ENCODE data around the gene RNASE7.
"Not testable (repeated sequence)": the region's sequence is repeated elsewhere in the genome, so short reads cannot be mapped to it uniquely, and the experiment has no call there.

Gene RNASE7

GRCh38 chr14:21032326-21033132 is 9.6 kb upstream of the RNASE7 start:
- no peaks in the 10 kb centered on the region for H3K36me3 ChIP-seq (ENCODE audit: control insufficient read depth in 1 of 2, insufficient read depth in 2 of 2, low read length in 2 of 2)
- no peaks in the 10 kb centered on the region for H3K9me3 ChIP-seq (ENCODE audit: control insufficient read depth in 1 of 2, low read length in 2 of 2)
- no peaks in the 10 kb centered on the region for H3K4me1 ChIP-seq (ENCODE audit: control insufficient read depth in 1 of 2, insufficient read depth in 2 of 2, low read length in 2 of 2)
- no peak overlapping the region for H3K4me3 ChIP-seq (ENCODE audit: low read depth in 1 of 2, low read length in 2 of 2)
- no peak overlapping the region for H3K9ac ChIP-seq (ENCODE audit: low read depth in 1 of 2, low read length in 2 of 2)
- no peaks in the 10 kb centered on the region for H3K27me3 ChIP-seq (ENCODE audit: control insufficient read depth in 1 of 2, insufficient read depth in 2 of 2, low read length in 2 of 2)
- H3K27ac ChIP-seq (ENCODE audit: low read depth, low read length): no peak overlapping the region

DNA sequence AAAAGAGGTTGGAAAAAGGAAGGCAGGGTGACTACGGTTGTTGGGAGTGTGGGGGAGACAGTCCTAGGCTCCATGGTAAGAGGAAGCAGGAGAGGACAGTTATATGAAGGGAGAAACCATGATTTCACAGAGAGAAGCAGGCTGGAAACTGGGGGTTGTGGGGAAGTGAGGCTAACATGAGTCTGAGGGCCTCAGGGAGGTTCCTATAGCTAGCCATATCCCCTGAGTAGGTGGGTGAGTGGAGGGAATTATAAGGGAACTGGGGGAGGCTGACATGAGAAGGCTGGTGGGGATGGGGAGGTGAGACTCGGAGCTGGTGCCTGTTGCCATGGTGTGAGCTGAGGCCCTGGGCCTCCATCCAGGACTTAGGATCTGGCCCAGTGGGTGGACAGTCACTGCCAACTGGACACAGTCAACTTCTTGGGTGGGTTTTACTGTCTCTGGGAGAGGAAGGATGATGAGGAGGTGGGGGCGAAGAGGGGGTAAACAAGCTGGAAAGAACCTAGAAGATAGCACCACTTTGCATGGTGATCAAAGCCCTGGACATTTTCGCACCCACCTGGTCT is 8.9 kb upstream of the RNASE7 start:
- Histone ChIP-seq H3K36me3 (ENCODE audit: control insufficient read depth in 1 of 2, insufficient read depth in 2 of 2, low read length in 2 of 2) (no peaks in the 10 kb centered on the region), H3K27ac (ENCODE audit: low read depth, low read length) (no peak overlapping the region), H3K4me1 (ENCODE audit: control insufficient read depth in 1 of 2, insufficient read depth in 2 of 2, low read length in 2 of 2) (peaks cover 5% of the 10 kb centered on the region in 2 donors), H3K9me3 (ENCODE audit: control insufficient read depth in 1 of 2, low read length in 2 of 2) (no peaks in the 10 kb centered on the region), H3K4me3 (ENCODE audit: low read depth in 1 of 2, low read length in 2 of 2) (no peak overlapping the region), H3K27me3 (ENCODE audit: control insufficient read depth in 1 of 2, insufficient read depth in 2 of 2, low read length in 2 of 2) (no peaks in the 10 kb centered on the region), H3K9ac (ENCODE audit: low read depth in 1 of 2, low read length in 2 of 2) (no peak overlapping the region)

DNA sequence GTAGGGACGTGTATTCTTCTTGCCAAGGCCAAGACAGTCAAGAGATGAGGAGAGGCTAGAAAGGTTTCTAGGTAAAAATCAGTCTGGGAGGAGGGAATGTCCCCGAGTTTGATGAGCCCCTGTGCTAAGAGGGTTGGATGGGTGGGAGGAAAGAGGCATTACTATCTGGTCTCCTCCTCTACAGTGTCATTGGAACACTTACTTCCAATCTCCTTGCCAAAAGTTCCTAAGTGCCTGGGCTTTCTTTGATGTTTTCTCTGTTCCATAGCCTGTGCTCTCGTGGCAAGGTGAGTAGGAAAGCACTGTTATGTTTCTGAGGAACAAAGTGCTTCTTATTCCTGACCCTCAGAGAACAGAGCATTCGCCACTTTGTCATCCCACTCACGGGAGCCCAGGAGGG is 7.5 kb upstream of the RNASE7 start, which contains the start of gene RNASE13:
Gene RNASE13 (minus strand): TSS at position 101 of the 400 bp plus-strand sequence. CDS start 519 bp downstream, outside the sequence.
- Histone ChIP-seq H3K9ac (ENCODE audit: low read depth in 1 of 2, low read length in 2 of 2) (no peak within 1 kb of the TSS), H3K27me3 (ENCODE audit: control insufficient read depth in 1 of 2, insufficient read depth in 2 of 2, low read length in 2 of 2) (no peaks in the 10 kb centered on the region), H3K4me3 (ENCODE audit: low read depth in 1 of 2, low read length in 2 of 2) (no peak within 1 kb of the TSS), H3K4me1 (ENCODE audit: control insufficient read depth in 1 of 2, insufficient read depth in 2 of 2, low read length in 2 of 2) (peaks cover 20% of the 10 kb centered on the region in 2 donors), H3K27ac (ENCODE audit: low read depth, low read length) (no peak within 1 kb of the TSS), H3K36me3 (ENCODE audit: control insufficient read depth in 1 of 2, insufficient read depth in 2 of 2, low read length in 2 of 2) (no peaks in the 10 kb centered on the region), H3K9me3 (ENCODE audit: control insufficient read depth in 1 of 2, low read length in 2 of 2) (no peaks in the 10 kb centered on the region)

- Histone ChIP-seq H3K36me3 (ENCODE audit: control insufficient read depth in 1 of 2, insufficient read depth in 2 of 2, low read length in 2 of 2) (no peaks in the 10 kb centered on the region), H3K27me3 (ENCODE audit: control insufficient read depth in 1 of 2, insufficient read depth in 2 of 2, low read length in 2 of 2) (no peaks in the 10 kb centered on the region), H3K9me3 (ENCODE audit: control insufficient read depth in 1 of 2, low read length in 2 of 2) (no peaks in the 10 kb centered on the region), H3K4me1 (ENCODE audit: control insufficient read depth in 1 of 2, insufficient read depth in 2 of 2, low read length in 2 of 2) (peaks cover 23 to 24% of the 10 kb centered on the region in 2 donors), H3K9ac (ENCODE audit: low read depth in 1 of 2, low read length in 2 of 2) (no peak overlapping the region), H3K4me3 (ENCODE audit: low read depth in 1 of 2, low read length in 2 of 2) (no peak overlapping the region), H3K27ac (ENCODE audit: low read depth, low read length) (no peak overlapping the region)
Observed at GRCh38 chr14:21036751-21037150, 5.4 kb upstream of the RNASE7 start.

GRCh38 chr14:21037156-21037555 is 5.0 kb upstream of the RNASE7 start:
- H3K27ac ChIP-seq (ENCODE audit: low read depth, low read length): no peak overlapping the region
- no peak overlapping the region for H3K4me3 ChIP-seq (ENCODE audit: low read depth in 1 of 2, low read length in 2 of 2)
- H3K9ac ChIP-seq (ENCODE audit: low read depth in 1 of 2, low read length in 2 of 2): no peak overlapping the region
- H3K4me1 ChIP-seq (ENCODE audit: control insufficient read depth in 1 of 2, insufficient read depth in 2 of 2, low read length in 2 of 2): peaks cover 23 to 24% of the 10 kb centered on the region in 2 donors
- no peaks in the 10 kb centered on the region for H3K27me3 ChIP-seq (ENCODE audit: control insufficient read depth in 1 of 2, insufficient read depth in 2 of 2, low read length in 2 of 2)
- no peaks in the 10 kb centered on the region for H3K36me3 ChIP-seq (ENCODE audit: control insufficient read depth in 1 of 2, insufficient read depth in 2 of 2, low read length in 2 of 2)
- H3K9me3 ChIP-seq (ENCODE audit: control insufficient read depth in 1 of 2, low read length in 2 of 2): no peaks in the 10 kb centered on the region

DNA sequence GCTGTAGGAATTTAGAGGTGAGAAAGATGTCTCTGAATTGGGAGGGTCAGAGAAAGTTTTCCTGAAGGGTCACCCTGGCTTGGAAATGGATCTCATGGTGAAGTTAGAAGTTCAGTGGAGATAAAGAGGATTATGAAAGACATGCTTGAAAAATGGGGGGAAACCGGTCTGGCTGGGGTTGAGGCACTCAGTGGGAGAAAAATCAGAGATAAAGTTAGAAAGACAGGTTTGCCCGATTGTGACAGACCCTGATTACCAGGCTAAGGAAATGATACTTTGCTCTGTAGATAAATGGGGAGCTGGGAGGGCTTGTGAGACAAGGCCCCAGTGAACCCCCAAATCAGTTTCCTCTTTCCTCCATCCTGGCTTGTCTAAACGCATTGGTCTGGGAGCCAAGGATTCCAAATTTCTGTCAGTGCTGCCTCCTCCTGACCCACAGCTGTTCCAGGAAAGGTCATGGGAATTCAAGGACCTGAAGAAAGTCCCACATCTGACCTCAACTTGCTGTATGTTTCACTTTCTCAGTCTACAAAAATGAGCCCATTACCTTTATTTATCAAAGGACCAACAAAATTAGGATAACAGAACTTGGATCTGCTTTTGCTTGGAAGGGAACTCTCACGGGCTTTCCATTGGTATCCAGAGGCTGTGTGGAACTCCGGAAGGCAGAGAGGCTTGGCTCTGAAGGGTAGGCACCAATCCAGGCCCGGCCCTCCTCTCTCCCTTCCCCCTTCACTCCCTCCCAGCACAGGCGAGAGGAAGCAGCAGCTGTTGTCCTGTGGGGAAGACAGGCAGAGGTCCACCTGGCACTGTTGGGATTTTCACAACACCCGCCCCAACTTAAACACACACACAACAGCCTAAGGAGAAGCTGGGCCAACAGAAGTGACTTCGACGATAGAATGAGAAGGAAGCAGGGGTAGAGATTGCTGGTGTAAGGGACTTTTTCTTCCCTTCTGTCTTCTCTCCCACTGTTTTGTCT is 3.4 kb upstream of the RNASE7 start:
- Histone ChIP-seq H3K27ac (ENCODE audit: low read depth, low read length) (no peak overlapping the region), H3K4me3 (ENCODE audit: low read depth in 1 of 2, low read length in 2 of 2) (no peak overlapping the region), H3K9me3 (ENCODE audit: control insufficient read depth in 1 of 2, low read length in 2 of 2) (no peaks in the 10 kb centered on the region), H3K27me3 (ENCODE audit: control insufficient read depth in 1 of 2, insufficient read depth in 2 of 2, low read length in 2 of 2) (no peaks in the 10 kb centered on the region), H3K9ac (ENCODE audit: low read depth in 1 of 2, low read length in 2 of 2) (peak overlapping the region in 1 of 2 donors; percentile 1), H3K36me3 (ENCODE audit: control insufficient read depth in 1 of 2, insufficient read depth in 2 of 2, low read length in 2 of 2) (no peaks in the 10 kb centered on the region), H3K4me1 (ENCODE audit: control insufficient read depth in 1 of 2, insufficient read depth in 2 of 2, low read length in 2 of 2) (peaks cover 31 to 33% of the 10 kb centered on the region in 2 donors)

DNA sequence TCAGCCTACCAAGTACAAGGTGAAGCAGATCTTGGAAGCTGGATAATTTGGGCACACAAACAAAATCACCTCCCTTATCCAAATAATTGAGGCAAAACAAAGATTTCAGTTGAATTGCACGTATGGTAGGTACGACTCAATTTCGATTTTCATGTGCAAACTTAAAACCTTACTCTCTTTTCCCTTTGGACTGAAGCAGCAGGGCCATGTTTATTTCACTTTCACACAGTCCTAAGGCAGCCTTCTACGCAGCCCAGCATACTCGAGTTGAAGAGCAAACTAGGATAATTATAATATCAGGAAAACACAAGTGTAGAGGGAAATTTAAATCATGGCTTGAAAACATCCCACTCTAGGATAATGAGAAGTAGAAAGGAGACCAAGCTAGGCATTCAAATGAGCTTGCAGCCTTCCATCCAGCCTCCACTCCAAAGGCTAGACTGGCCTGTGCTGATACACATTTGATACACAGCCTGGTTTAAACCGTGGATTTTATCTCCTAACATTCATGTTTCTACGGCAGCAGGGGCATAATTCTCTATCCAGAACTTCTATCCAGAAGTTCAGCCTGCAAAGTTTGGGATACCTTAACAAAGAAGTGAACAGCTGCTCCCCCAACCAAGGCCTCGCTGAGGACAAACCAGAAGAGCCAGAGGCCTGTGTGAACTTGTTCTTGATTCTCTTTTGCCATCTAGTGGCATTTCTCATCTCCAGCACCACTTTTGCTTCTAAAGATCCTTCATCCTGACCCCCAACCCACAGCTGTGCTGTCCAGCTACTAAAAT is 2.4 kb upstream of the RNASE7 start:
- Histone ChIP-seq H3K9me3 (ENCODE audit: control insufficient read depth in 1 of 2, low read length in 2 of 2) (no peaks in the 10 kb centered on the region), H3K9ac (ENCODE audit: low read depth in 1 of 2, low read length in 2 of 2) (peak overlapping the region; percentile 1 to 19), H3K4me1 (ENCODE audit: control insufficient read depth in 1 of 2, insufficient read depth in 2 of 2, low read length in 2 of 2) (peaks cover 33 to 38% of the 10 kb centered on the region in 2 donors), H3K36me3 (ENCODE audit: control insufficient read depth in 1 of 2, insufficient read depth in 2 of 2, low read length in 2 of 2) (no peaks in the 10 kb centered on the region), H3K4me3 (ENCODE audit: low read depth in 1 of 2, low read length in 2 of 2) (no peak overlapping the region), H3K27ac (ENCODE audit: low read depth, low read length) (no peak overlapping the region), H3K27me3 (ENCODE audit: control insufficient read depth in 1 of 2, insufficient read depth in 2 of 2, low read length in 2 of 2) (no peaks in the 10 kb centered on the region)

DNA sequence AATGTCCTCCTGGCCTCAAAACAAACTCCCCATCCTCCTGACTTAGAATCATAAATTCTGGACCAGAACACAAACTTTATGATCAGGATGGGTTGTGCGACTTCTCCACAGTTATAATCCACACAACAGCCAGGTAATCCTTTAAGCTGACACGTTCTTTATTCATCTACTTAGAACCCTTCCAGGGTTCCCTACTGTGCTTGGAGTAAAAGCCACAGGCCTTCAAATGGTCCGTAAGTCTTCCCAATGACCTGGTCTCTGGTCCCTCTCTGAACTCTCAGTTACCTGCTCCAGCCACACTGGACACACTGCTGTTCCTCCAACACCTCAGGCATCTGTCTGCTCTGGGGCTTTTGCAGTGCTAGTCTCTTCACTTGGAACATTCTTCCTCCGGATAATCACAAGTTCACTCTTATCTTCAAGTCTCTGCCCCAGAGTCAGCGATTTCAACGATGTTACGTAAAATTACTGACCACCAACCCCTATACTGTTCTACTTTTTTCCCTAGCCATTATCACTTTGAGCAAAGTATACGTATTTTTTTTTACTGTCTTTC is 1.7 kb upstream of the RNASE7 start:
- Histone ChIP-seq H3K9ac (ENCODE audit: low read depth in 1 of 2, low read length in 2 of 2) (no peak overlapping the region), H3K27me3 (ENCODE audit: control insufficient read depth in 1 of 2, insufficient read depth in 2 of 2, low read length in 2 of 2) (no peaks in the 10 kb centered on the region), H3K4me1 (ENCODE audit: control insufficient read depth in 1 of 2, insufficient read depth in 2 of 2, low read length in 2 of 2) (peaks cover 33 to 38% of the 10 kb centered on the region in 2 donors), H3K27ac (ENCODE audit: low read depth, low read length) (no peak overlapping the region), H3K4me3 (ENCODE audit: low read depth in 1 of 2, low read length in 2 of 2) (no peak overlapping the region), H3K36me3 (ENCODE audit: control insufficient read depth in 1 of 2, insufficient read depth in 2 of 2, low read length in 2 of 2) (no peaks in the 10 kb centered on the region), H3K9me3 (ENCODE audit: control insufficient read depth in 1 of 2, low read length in 2 of 2) (no peaks in the 10 kb centered on the region)

DNA sequence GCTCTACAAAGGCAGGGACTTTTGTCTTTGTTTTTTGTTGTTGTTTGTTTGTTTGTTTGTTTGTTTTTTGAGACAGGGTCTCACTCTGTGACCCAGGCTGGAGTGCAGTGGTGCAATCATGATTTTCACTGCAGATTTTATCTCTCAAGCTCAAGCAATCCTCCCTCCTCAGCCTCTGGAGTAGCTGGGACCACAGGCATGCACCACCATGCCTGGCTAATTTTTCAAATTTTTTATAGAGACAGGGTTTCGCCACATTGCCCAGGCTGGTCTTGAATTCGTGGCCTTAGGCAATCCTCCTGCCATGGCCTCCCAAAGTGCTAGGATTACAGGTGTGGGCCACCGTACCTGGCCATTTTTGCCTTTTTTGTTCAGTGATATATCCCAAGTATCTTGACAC is 1.2 kb upstream of the RNASE7 start:
- not testable (repeated sequence) for H3K27ac ChIP-seq (ENCODE audit: low read depth, low read length); H3K36me3 ChIP-seq (ENCODE audit: control insufficient read depth in 1 of 2, insufficient read depth in 2 of 2, low read length in 2 of 2); H3K27me3 ChIP-seq (ENCODE audit: control insufficient read depth in 1 of 2, insufficient read depth in 2 of 2, low read length in 2 of 2); H3K4me3 ChIP-seq (ENCODE audit: low read depth in 1 of 2, low read length in 2 of 2); H3K9me3 ChIP-seq (ENCODE audit: control insufficient read depth in 1 of 2, low read length in 2 of 2); H3K9ac ChIP-seq (ENCODE audit: low read depth in 1 of 2, low read length in 2 of 2)
- peaks cover 33 to 38% of the 10 kb centered on the region in 2 donors for H3K4me1 ChIP-seq (ENCODE audit: control insufficient read depth in 1 of 2, insufficient read depth in 2 of 2, low read length in 2 of 2)
